Tibial artery (tissue), 4 donors: Measurements from ENCODE around the gene ROBO1.

Experiments used
- DNase-seq, 2 donors: peaks; one replicate each; pipeline ENCODE4 v3.0.0-alpha.2; 2019
- H3K27ac ChIP-seq, 2 donors: fragments of 200-600 bp; sonication (generic) in 1 of 2; 1 replicate in 1 of 2; 2 replicates in 1 of 2; pipeline ENCODE4 v1.5.1; 2018 to 2019; ENCODE audit warnings: mild to moderate bottlenecking in 1 of 2
- H3K27me3 ChIP-seq, 2 donors: fragments of 200-600 bp; sonication (generic) in 1 of 2; one replicate each; pipeline versions ENCODE4 v1.5.1 to v1.6.0; 2016 to 2019
- H3K36me3 ChIP-seq, 3 donors: fragments of 200-600 bp; sonication (generic) in 2 of 3; one replicate each; pipeline ENCODE4 v1.5.1; 2016 to 2019; ENCODE audit warnings: mild to moderate bottlenecking in 2 of 3
- H3K4me1 ChIP-seq, 4 donors: fragments of 200-600 bp; sonication (generic) in 2 of 4; 1 replicate in 3 of 4; 2 replicates in 1 of 4; pipeline ENCODE4 v1.5.1; 2016 to 2019
- H3K4me3 ChIP-seq, 2 donors: fragments of 200-600 bp; sonication (generic) in 1 of 2; 1 replicate in 1 of 2; 2 replicates in 1 of 2; pipeline ENCODE4 v1.5.1; 2018 to 2019; ENCODE audit warnings: mild to moderate bottlenecking in 2 of 2
- H3K9me3 ChIP-seq, 3 donors: fragments of 200-600 bp; sonication (generic) in 1 of 3; one replicate each; pipeline ENCODE4 v1.5.1; 2016 to 2019
- intact Hi-C: fragments of 100-400 bp; cut with DNase I; formaldehyde crosslinking; loops from one replicate; pipeline ENCODE4 v1.15.0; 2023; ENCODE audit warnings: low total_unique reads
- TF ChIP-seq, protein P1 (sequence below), 2 experiments: fragments of 200-600 bp in 1 of 2; fragments of 450-650 bp in 1 of 2; IDR thresholded peaks; one replicate each; pipeline ENCODE4 v1.5.1; 2017 to 2019; ENCODE audit warnings: antibody characterized with exemption in 2 of 2, mild to moderate bottlenecking in 1 of 2, moderate library complexity in 1 of 2

The ROBO1 gene

DNA sequence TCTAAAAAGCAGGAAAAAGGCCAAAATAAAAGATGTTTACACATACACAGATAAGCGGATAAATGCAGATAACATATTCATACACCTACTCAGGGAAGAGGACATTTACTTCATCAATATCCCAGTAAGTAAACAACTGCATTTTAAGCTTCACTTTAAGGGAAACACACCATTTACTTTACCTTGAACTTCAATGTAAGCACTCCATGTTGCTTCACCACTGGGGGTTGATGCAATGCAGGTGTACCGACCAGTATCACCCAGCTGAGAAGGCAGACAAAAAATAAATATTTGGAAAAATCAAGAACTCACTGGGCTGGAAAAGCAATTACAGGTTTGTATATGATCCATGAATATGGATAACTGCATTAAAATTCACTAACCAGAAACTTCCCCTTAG lies 1099.5 kb downstream of the ROBO1 start:
- no peak for DNase-seq
- intact Hi-C loops: no loop called here
- Histone ChIP-seq H3K9me3 (no peaks in the 10 kb centered on the region), H3K4me1 (no peaks in the 10 kb centered on the region), H3K36me3 (no peaks in the 10 kb centered on the region), H3K27ac (no peak overlapping the region), H3K4me3 (no peak overlapping the region), H3K27me3 (no peaks in the 10 kb centered on the region)
- TF ChIP-seq, protein P1, sequence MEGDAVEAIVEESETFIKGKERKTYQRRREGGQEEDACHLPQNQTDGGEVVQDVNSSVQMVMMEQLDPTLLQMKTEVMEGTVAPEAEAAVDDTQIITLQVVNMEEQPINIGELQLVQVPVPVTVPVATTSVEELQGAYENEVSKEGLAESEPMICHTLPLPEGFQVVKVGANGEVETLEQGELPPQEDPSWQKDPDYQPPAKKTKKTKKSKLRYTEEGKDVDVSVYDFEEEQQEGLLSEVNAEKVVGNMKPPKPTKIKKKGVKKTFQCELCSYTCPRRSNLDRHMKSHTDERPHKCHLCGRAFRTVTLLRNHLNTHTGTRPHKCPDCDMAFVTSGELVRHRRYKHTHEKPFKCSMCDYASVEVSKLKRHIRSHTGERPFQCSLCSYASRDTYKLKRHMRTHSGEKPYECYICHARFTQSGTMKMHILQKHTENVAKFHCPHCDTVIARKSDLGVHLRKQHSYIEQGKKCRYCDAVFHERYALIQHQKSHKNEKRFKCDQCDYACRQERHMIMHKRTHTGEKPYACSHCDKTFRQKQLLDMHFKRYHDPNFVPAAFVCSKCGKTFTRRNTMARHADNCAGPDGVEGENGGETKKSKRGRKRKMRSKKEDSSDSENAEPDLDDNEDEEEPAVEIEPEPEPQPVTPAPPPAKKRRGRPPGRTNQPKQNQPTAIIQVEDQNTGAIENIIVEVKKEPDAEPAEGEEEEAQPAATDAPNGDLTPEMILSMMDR (IDR thresholded peaks at IDR 0.05): no peak

DNA sequence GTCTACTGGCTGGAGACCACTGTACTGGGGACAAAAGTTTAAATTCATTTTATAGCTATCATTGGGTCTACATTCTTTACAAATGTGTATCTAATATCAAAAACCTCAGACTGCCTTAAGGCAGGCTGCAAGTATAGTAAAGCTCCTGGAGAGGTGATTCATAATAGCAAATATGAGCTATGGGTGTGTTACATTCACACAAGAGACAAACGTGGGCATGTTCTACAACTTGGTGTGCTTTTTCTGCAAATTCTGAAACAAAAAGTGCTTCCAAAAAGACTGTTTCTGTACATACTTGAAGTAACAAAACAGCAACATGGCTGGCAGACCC lies 1101.4 kb downstream of the ROBO1 start:
- TF ChIP-seq, protein P1 (IDR thresholded peaks at IDR 0.05): no peak
- H3K4me1 ChIP-seq: no peaks in the 10 kb centered on the region
- no peak for DNase-seq
- no peaks in the 10 kb centered on the region for H3K9me3 ChIP-seq
- no peak overlapping the region for H3K4me3 ChIP-seq
- no peaks in the 10 kb centered on the region for H3K36me3 ChIP-seq
- H3K27me3 ChIP-seq: no peaks in the 10 kb centered on the region
- intact Hi-C loops: no loop called here
- no peak overlapping the region for H3K27ac ChIP-seq

DNA sequence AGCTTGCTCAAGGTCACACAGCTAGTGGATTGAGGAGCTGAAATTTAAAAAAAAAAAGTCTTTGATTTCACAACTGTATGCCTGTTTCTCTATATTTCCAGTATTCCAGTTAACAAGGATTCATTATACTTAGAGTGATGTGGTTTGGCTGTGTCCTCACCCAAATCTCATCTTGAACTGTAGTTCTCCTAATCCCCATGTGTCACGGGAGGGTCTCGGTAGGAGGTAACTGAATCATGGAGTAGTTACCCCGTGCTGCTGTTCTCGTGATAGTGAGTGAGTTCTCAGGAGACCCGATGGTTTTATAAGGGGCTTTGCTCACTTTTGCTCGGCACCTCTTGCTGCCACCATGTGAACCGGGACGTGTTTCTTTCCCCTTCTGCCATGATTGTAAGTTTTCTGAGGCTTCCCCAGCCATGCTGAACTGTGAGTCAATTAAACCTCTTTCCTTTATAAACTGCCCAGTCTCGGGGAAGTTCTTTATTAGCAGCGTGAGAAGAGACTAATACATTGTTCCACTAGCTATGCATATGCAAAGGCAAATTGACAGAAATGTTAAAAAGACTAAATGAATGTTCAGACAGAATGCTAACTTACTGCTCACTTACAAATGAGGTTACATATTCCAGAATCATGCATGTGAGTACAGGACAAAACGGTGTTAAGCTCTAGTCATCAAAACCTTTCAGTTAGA lies 1101.9 kb downstream of the ROBO1 start:
- TF ChIP-seq, protein P1 (IDR thresholded peaks at IDR 0.05): no peak
- H3K4me1 ChIP-seq: no peaks in the 10 kb centered on the region
- no peak overlapping the region for H3K27ac ChIP-seq
- no peaks in the 10 kb centered on the region for H3K36me3 ChIP-seq
- no peak overlapping the region for H3K4me3 ChIP-seq
- no peaks in the 10 kb centered on the region for H3K9me3 ChIP-seq
- intact Hi-C loops: no loop called here
- no peak for DNase-seq
- no peaks in the 10 kb centered on the region for H3K27me3 ChIP-seq

DNA sequence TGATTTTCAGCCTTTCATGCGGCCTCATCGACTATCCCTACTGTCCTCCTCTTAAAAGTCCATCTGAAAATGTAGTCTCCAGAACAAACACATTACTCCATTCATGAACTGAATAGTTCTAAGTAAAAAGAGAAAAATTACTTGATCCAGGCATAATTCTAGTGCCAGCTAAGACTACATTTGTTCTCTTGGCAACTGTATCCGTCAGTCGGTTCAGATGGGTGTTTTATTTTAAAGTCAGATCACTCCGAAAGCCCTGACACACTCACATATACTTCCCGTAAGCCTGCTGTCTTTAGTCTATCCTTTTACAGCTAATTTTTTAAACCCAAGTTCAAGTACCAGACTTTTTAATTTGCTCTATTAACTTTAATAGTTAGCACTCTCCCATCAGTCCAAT lies 1102.7 kb downstream of the ROBO1 start:
- intact Hi-C loops: no loop called here
- no peak overlapping the region for H3K27ac ChIP-seq
- H3K36me3 ChIP-seq: no peaks in the 10 kb centered on the region
- TF ChIP-seq, protein P1 (IDR thresholded peaks at IDR 0.05): no peak
- H3K9me3 ChIP-seq: no peaks in the 10 kb centered on the region
- H3K4me1 ChIP-seq: no peaks in the 10 kb centered on the region
- DNase-seq: no peak
- H3K27me3 ChIP-seq: no peaks in the 10 kb centered on the region
- no peak overlapping the region for H3K4me3 ChIP-seq

DNA sequence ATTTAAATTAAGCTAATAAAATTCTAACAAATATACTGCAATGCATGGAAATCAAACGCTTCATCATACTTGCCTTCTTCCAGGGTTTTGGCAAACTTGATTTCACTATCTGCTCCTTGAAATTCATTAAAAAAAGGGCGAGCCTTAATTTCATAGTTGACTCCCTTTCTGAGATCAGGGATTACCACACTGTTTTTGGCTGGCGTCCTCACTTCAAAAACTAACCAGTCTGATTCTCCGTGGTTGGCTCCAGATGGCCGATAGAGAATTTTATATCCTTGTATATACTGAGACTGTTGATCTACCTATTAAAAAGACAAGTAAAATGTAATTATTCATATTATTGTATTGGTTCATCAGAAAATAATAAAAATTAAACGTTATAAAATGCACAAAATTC lies 1106.8 kb downstream of the ROBO1 start:
- Histone ChIP-seq H3K27ac (no peak overlapping the region), H3K36me3 (peaks cover 0 to 6% (median 0%) of the 10 kb centered on the region in 3 donors)

More for the DNA sequence above, 1106.8 kb downstream of the ROBO1 start:
- DNase-seq: peak in 1 of 2 donors; percentile 49
- Histone ChIP-seq H3K4me3 (no peak overlapping the region), H3K27me3 (no peaks in the 10 kb centered on the region), H3K9me3 (no peaks in the 10 kb centered on the region), H3K4me1 (no peaks in the 10 kb centered on the region)
- TF ChIP-seq, protein P1 (IDR thresholded peaks at IDR 0.05): no peak
- intact Hi-C loops: no loop called here
